H9 (cell line): ENCODE data around the gene PCDHGB5. TPM values are rescaled to one million over a fixed set of nuclear protein-coding genes. Genes with fewer than 3 reads are reported as not detected.

Experiments
- DNase-seq: peaks from one replicate; pipeline ENCODE4 v3.0.0-alpha.2; 2017
- H2AFZ ChIP-seq: one replicate; pipeline ENCODE4 v1.6.1; 2013; ENCODE audit warnings: mild to moderate bottlenecking, low read length, control low read depth, moderate library complexity
- H2AK5ac ChIP-seq: 2 replicates; pipeline ENCODE4 v1.6.1; 2013; ENCODE audit warnings: low read length, control low read depth, mixed read lengths; ENCODE audit not compliant: insufficient read length
- H2BK120ac ChIP-seq: one replicate; pipeline ENCODE4 v1.6.1; 2013; ENCODE audit warnings: low read depth, mild to moderate bottlenecking, low read length, control low read depth, inconsistent platforms; ENCODE audit not compliant: poor library complexity, severe bottlenecking
- H2BK12ac ChIP-seq: 2 replicates; pipeline ENCODE4 v1.6.1; 2013; ENCODE audit warnings: low read length, control low read depth, mixed read lengths, low read depth; ENCODE audit not compliant: insufficient read length
- H2BK15ac ChIP-seq: 2 replicates; pipeline ENCODE4 v1.6.1; 2013; ENCODE audit warnings: low read depth, low read length, control low read depth
- H2BK20ac ChIP-seq: one replicate; pipeline ENCODE4 v1.6.1; 2013; ENCODE audit warnings: low read depth, mild to moderate bottlenecking, low read length, control low read depth, inconsistent platforms; ENCODE audit not compliant: poor library complexity, severe bottlenecking
- H2BK5ac ChIP-seq: 2 replicates; pipeline ENCODE4 v1.6.1; 2013; ENCODE audit warnings: low read length, control low read depth, mixed read lengths; ENCODE audit not compliant: insufficient read length
- H3K14ac ChIP-seq: 2 replicates; pipeline ENCODE4 v1.6.1; 2013; ENCODE audit warnings: low read length, control low read depth; ENCODE audit not compliant: insufficient read depth
- H3K18ac ChIP-seq: 2 replicates; pipeline ENCODE4 v1.6.1; 2013; ENCODE audit warnings: low read depth, mild to moderate bottlenecking, mixed read lengths, low read length, control low read depth; ENCODE audit not compliant: insufficient read length
- H3K23ac ChIP-seq: 2 replicates; pipeline ENCODE4 v1.6.1; 2013; ENCODE audit warnings: low read length, control low read depth, mixed read lengths, low read depth; ENCODE audit not compliant: insufficient read length
- H3K23me2 ChIP-seq: 2 replicates; pipeline ENCODE4 v1.6.1; 2013; ENCODE audit warnings: low read depth, mild to moderate bottlenecking, mixed read lengths, low read length, control low read depth; ENCODE audit not compliant: insufficient read length, poor library complexity, severe bottlenecking
- H3K27ac ChIP-seq: 2 replicates; pipeline ENCODE4 v1.5.1; 2013; ENCODE audit warnings: low read length, control low read depth, mixed read lengths, low read depth; ENCODE audit not compliant: insufficient read length
- H3K27me3 ChIP-seq: 2 replicates; pipeline ENCODE4 v1.6.1; 2013; ENCODE audit warnings: low read length, control low read depth, inconsistent platforms; ENCODE audit not compliant: insufficient read depth
- H3K4ac ChIP-seq: 2 replicates; pipeline ENCODE4 v1.6.1; 2013; ENCODE audit warnings: low read depth, mild to moderate bottlenecking, control low read depth, inconsistent platforms, low read length, moderate library complexity
- H3K4me1 ChIP-seq: 2 replicates; pipeline ENCODE4 v1.6.1; 2013; ENCODE audit warnings: low read length, control low read depth, inconsistent platforms; ENCODE audit not compliant: insufficient read depth
- H3K4me2 ChIP-seq: 2 replicates; pipeline ENCODE4 v1.6.1; 2013; ENCODE audit warnings: low read length, control low read depth, mixed read lengths; ENCODE audit not compliant: insufficient read length, insufficient read depth
- H3K56ac ChIP-seq: 2 replicates; pipeline ENCODE4 v1.6.1; 2013; ENCODE audit warnings: low read depth, mild to moderate bottlenecking, mixed read lengths, low read length, control low read depth; ENCODE audit not compliant: insufficient read length
- H3K79me1 ChIP-seq: 2 replicates; pipeline ENCODE4 v1.6.1; 2013; ENCODE audit warnings: low read depth, mild to moderate bottlenecking, moderate library complexity, low read length, control low read depth, inconsistent platforms; ENCODE audit not compliant: insufficient read depth, poor library complexity, severe bottlenecking
- H3K79me2 ChIP-seq: 2 replicates; pipeline ENCODE4 v1.6.1; 2013; ENCODE audit warnings: low read length, control low read depth, inconsistent platforms; ENCODE audit not compliant: insufficient read depth
- H3K9ac ChIP-seq: 2 replicates; pipeline ENCODE4 v1.6.1; 2013; ENCODE audit warnings: low read length, control low read depth, mixed read lengths; ENCODE audit not compliant: insufficient read length; ENCODE audit errors: extremely low read depth
- H3K9me3 ChIP-seq: one replicate; pipeline ENCODE4 v1.6.1; 2013; ENCODE audit warnings: low read depth, low read length, inconsistent platforms; ENCODE audit not compliant: control insufficient read depth
- H3T11ph ChIP-seq: one replicate; pipeline ENCODE4 v1.6.1; 2013; ENCODE audit warnings: mild to moderate bottlenecking, low read length, control low read depth, inconsistent platforms
- H4K20me1 ChIP-seq: one replicate; pipeline ENCODE4 v1.6.1; 2013; ENCODE audit not compliant: control insufficient read depth, insufficient read length, insufficient read depth
- H4K5ac ChIP-seq: 2 replicates; pipeline ENCODE4 v1.6.1; 2013; ENCODE audit warnings: low read depth, mild to moderate bottlenecking, mixed read lengths, low read length, control low read depth; ENCODE audit not compliant: insufficient read length
- H4K8ac ChIP-seq: replicated peaks from 2 replicates; pipeline ENCODE4 v1.6.1; 2013; ENCODE audit warnings: low read length, control low read depth, mixed read lengths, low read depth; ENCODE audit not compliant: insufficient read length
- H4K91ac ChIP-seq: 2 replicates; pipeline ENCODE4 v1.6.1; 2013; ENCODE audit warnings: low read depth, mild to moderate bottlenecking, moderate library complexity, mixed read lengths, low read length, control low read depth; ENCODE audit not compliant: insufficient read length
- H3K27ac Mint-ChIP-seq, 3 experiments: 2 replicates in 2 of 3; 3 replicates in 1 of 3; pipeline ENCODE4 v1.8.0; 2020 to 2021; ENCODE audit warnings: mixed read lengths in 3 of 3, mild to moderate bottlenecking in 1 of 3, moderate library complexity in 1 of 3
- H3K27me3 Mint-ChIP-seq: 2 replicates; pipeline ENCODE4 v1.8.0; 2021; ENCODE audit warnings: low read depth, mild to moderate bottlenecking, moderate library complexity, mixed read lengths
- H3K36me3 Mint-ChIP-seq, 3 experiments: 2 replicates in 2 of 3; 3 replicates in 1 of 3; pipeline ENCODE4 v1.8.0; 2020 to 2021; ENCODE audit warnings: low read depth in 3 of 3, mixed read lengths in 3 of 3; ENCODE audit not compliant: insufficient read depth in 1 of 3
- H3K4me1 Mint-ChIP-seq, 2 experiments: 2 replicates each; pipeline ENCODE4 v1.8.0; 2020; ENCODE audit warnings: mixed read lengths in 2 of 2
- H3K4me3 Mint-ChIP-seq, 2 experiments: 2 replicates in 1 of 2; 3 replicates in 1 of 2; pipeline ENCODE4 v1.8.0; 2020 to 2021; ENCODE audit warnings: mild to moderate bottlenecking in 2 of 2, mixed read lengths in 2 of 2, moderate library complexity in 1 of 2
- H3K9me3 Mint-ChIP-seq, 2 experiments: 2 replicates in 1 of 2; 3 replicates in 1 of 2; pipeline ENCODE4 v1.8.0; 2020; ENCODE audit warnings: mild to moderate bottlenecking in 2 of 2, mixed read lengths in 2 of 2, moderate library complexity in 1 of 2
- CTCF ChIP-seq: fragments of 200-600 bp; sonication (generic); conservative IDR thresholded peaks from 3 replicates; pipeline ENCODE4 v1.8.0; 2021; ENCODE audit warnings: antibody characterized with exemption, mild to moderate bottlenecking
- WGBS: extraction: QIAGEN DNeasy Blood & Tissue Kit; methylation state at CpG from one replicate; pipeline ENCODE4 v1.1.7; 2013; ENCODE audit warnings: missing lambda C conversion rate, low lambda C conversion rate, mixed read lengths; ENCODE audit not compliant: insufficient read length; ENCODE audit errors: extremely low coverage; 5-methylcytosine and 5-hydroxymethylcytosine counted together
- total RNA-seq: library from RNA; stranded (reverse); gene quantifications from 2 replicates; pipeline ENCODE4 v1.2.1, GENCODE V29; 2021

The PCDHGB5 gene
- total RNA-seq, 1 experiment from 2014 or later, result 3.8 TPM

- WGBS, result no CpG with 5 or more reads among the region's 5 CpGs
- peak overlapping the region in 1 of 2 experiments; percentile 8; a peak in 1 of 5 replicates for H3K4me3 Mint-ChIP-seq
- H3K56ac ChIP-seq, result no peak overlapping the region
- no peak overlapping the region for H3K14ac ChIP-seq
- no peak overlapping the region for H3K4me2 ChIP-seq
- no peaks in the 10 kb centered on the region for H3K27me3 ChIP-seq
- no peak overlapping the region for H2BK5ac ChIP-seq
- no peak for TF ChIP-seq CTCF
- peaks cover 29% of the 10 kb centered on the region for H3K9me3 ChIP-seq
- H4K20me1 ChIP-seq, result no peaks in the 10 kb centered on the region
- no peak for DNase-seq
- no peak overlapping the region for H2BK20ac ChIP-seq
- H2AK5ac ChIP-seq, result no peak overlapping the region
- H2BK12ac ChIP-seq, result no peak overlapping the region
- H3K27me3 Mint-ChIP-seq, result peaks cover 3% of the 10 kb centered on the region
- peaks cover 25 to 68% (median 50%) of the 10 kb centered on the region in 3 experiments for H3K36me3 Mint-ChIP-seq
- H3K4ac ChIP-seq, result no peak overlapping the region
- no peaks in the 10 kb centered on the region for H3K79me2 ChIP-seq
- no peak overlapping the region for H2AFZ ChIP-seq
- H4K91ac ChIP-seq, result no peak overlapping the region
- H3K23ac ChIP-seq, result no peak overlapping the region
- H3K23me2 ChIP-seq, result no peaks in the 10 kb centered on the region
- H4K8ac ChIP-seq, result no peak overlapping the region
- H3K18ac ChIP-seq, result no peak overlapping the region
- H3K9ac ChIP-seq, result no peak overlapping the region
- H4K5ac ChIP-seq, result no peak overlapping the region
- H2BK15ac ChIP-seq, result no peak overlapping the region
- no peak overlapping the region for H3K27ac ChIP-seq
- H3K4me1 Mint-ChIP-seq, result peaks cover 2 to 3% of the 10 kb centered on the region in 2 experiments; a peak in 2 of 4 replicates
- peaks cover 60 to 63% of the 10 kb centered on the region in 2 experiments for H3K9me3 Mint-ChIP-seq
- H2BK120ac ChIP-seq, result no peak overlapping the region
- H3K79me1 ChIP-seq, result no peaks in the 10 kb centered on the region
- no peak overlapping the region for H3K27ac Mint-ChIP-seq
- no peak overlapping the region for H3T11ph ChIP-seq
- H3K4me1 ChIP-seq, result no peaks in the 10 kb centered on the region
Observed at GRCh38 chr5:141356133-141356532, 41.6 kb upstream of the PCDHGB5 start.
